B cell (primary cell): ENCODE results near the gene FOSB.

ENCODE experiments used
- EZH2 ChIP-seq: IDR thresholded peaks from 2 replicates; pipeline ENCODE4 v1.6.1; 2012; ENCODE audit warnings: borderline replicate concordance, low read depth, mild to moderate bottlenecking, moderate library complexity, low read length; ENCODE audit not compliant: insufficient read depth, poor library complexity, severe bottlenecking
- TF ChIP-seq, protein P1 (sequence below): fragments of 200-600 bp; IDR thresholded peaks from one replicate; pipeline ENCODE4 v1.8.0; 2022; ENCODE audit warnings: antibody characterized with exemption, mild to moderate bottlenecking

DNA sequence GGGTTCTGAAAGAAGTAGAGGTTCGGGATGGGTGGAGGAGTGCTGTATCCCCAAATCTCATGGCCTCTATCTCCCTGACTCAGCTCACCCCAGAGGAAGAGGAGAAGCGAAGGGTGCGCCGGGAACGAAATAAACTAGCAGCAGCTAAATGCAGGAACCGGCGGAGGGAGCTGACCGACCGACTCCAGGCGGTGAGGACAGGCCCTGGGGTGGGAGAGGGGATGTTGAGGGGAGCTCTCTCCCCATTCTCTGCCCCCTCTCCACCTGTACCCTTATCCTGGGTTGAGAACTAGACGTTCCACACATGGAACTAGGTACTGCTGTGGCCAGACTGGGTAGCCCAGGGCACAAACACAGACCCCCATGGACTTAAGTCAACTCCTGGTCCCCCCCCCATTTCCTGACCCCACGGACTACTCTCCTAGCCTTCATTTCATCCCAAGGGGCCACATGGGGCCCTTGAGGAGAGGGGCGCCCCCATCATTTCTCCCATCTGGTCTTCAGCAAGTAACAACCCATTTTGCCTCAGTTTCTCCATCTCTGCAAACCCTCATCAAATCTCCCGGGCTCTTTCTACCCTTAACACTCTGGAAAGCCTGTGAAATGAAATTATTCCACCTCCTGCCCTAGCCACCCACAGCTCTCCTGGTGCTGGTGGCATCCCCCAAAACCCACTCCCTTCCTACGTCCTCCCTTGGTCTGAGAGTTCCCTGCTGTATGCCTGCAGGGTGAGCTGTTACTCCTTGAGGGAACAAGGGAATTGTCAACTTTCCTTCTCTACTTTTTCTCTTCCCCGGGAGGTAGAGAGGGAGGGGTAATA, 3.5 kb downstream of the FOSB start:
- TF ChIP-seq, protein P1, sequence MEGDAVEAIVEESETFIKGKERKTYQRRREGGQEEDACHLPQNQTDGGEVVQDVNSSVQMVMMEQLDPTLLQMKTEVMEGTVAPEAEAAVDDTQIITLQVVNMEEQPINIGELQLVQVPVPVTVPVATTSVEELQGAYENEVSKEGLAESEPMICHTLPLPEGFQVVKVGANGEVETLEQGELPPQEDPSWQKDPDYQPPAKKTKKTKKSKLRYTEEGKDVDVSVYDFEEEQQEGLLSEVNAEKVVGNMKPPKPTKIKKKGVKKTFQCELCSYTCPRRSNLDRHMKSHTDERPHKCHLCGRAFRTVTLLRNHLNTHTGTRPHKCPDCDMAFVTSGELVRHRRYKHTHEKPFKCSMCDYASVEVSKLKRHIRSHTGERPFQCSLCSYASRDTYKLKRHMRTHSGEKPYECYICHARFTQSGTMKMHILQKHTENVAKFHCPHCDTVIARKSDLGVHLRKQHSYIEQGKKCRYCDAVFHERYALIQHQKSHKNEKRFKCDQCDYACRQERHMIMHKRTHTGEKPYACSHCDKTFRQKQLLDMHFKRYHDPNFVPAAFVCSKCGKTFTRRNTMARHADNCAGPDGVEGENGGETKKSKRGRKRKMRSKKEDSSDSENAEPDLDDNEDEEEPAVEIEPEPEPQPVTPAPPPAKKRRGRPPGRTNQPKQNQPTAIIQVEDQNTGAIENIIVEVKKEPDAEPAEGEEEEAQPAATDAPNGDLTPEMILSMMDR: no peak
- no peak for TF ChIP-seq EZH2
